Keratinocyte (primary cell): ENCODE results near the gene ERAS. TPM values are rescaled to one million over a fixed set of nuclear protein-coding genes. Genes with fewer than 3 reads are reported as not detected.

Experiments used
- DNase-seq: peaks from one replicate; pipeline ENCODE4 v3.0.0-alpha.2; 2011; ENCODE audit warnings: low read depth, missing footprints, low spot score
- FAIRE-seq: peaks from 2 replicates; lab custom pipeline; 2011; peaks lifted over from hg19 to GRCh38; lab: Jason Lieb, UNC
- H2AFZ ChIP-seq: 2 replicates; pipeline ENCODE4 v1.6.0; 2012; ENCODE audit warnings: low read length, control low read depth, inconsistent platforms; ENCODE audit not compliant: control insufficient read depth
- H3K27ac ChIP-seq: 2 replicates; pipeline ENCODE4 v1.5.1; 2011; ENCODE audit warnings: low read length; ENCODE audit not compliant: control insufficient read depth, insufficient read depth
- H3K27me3 ChIP-seq: 3 replicates; pipeline ENCODE4 v1.6.0; 2011; ENCODE audit warnings: low read length; ENCODE audit not compliant: control insufficient read depth, insufficient read depth; ENCODE audit errors: extremely low read depth
- H3K36me3 ChIP-seq, 2 experiments: 2 replicates in 1 of 2; 3 replicates in 1 of 2; pipeline ENCODE4 v1.5.1; 2011; ENCODE audit warnings: low read length in 2 of 2, mild to moderate bottlenecking in 1 of 2; ENCODE audit not compliant: control insufficient read depth in 2 of 2, insufficient read depth in 2 of 2; ENCODE audit errors: extremely low read depth in 1 of 2
- H3K4me1 ChIP-seq: 3 replicates; pipeline ENCODE4 v1.5.1; 2011; ENCODE audit warnings: low read length; ENCODE audit not compliant: control insufficient read depth, insufficient read depth; ENCODE audit errors: extremely low read depth
- H3K4me2 ChIP-seq: 3 replicates; pipeline ENCODE4 v1.6.0; 2011; ENCODE audit warnings: low read depth, low read length; ENCODE audit not compliant: control insufficient read depth, insufficient read depth; ENCODE audit errors: extremely low read depth
- H3K4me3 ChIP-seq, 3 experiments: fragments of 200-600 bp in 1 of 3; sonication (generic) in 1 of 3; 2 replicates in 2 of 3; 3 replicates in 1 of 3; pipeline ENCODE4 v1.5.1; 2011 to 2016; ENCODE audit warnings: low read length in 3 of 3, mild to moderate bottlenecking in 3 of 3, control low read depth in 2 of 3, inconsistent platforms in 1 of 3, low read depth in 1 of 3, mixed read lengths in 1 of 3, mixed run types in 1 of 3, moderate library complexity in 1 of 3; ENCODE audit not compliant: control insufficient read depth in 2 of 3, insufficient read depth in 2 of 3; ENCODE audit errors: extremely low read depth in 1 of 3
- H3K79me2 ChIP-seq: 2 replicates; pipeline ENCODE4 v1.6.0; 2012; ENCODE audit warnings: low read length; ENCODE audit not compliant: control insufficient read depth, insufficient read depth
- H3K9ac ChIP-seq: 3 replicates; pipeline ENCODE4 v1.6.0; 2011; ENCODE audit warnings: low read length; ENCODE audit not compliant: control insufficient read depth, insufficient read depth; ENCODE audit errors: extremely low read depth
- H3K9me1 ChIP-seq: 3 replicates; pipeline ENCODE4 v1.6.0; 2011; ENCODE audit warnings: low read length; ENCODE audit not compliant: control insufficient read depth, insufficient read depth; ENCODE audit errors: extremely low read depth
- H3K9me3 ChIP-seq: 2 replicates; pipeline ENCODE4 v1.5.1; 2012; ENCODE audit warnings: low read depth, low read length; ENCODE audit not compliant: control insufficient read depth
- H4K20me1 ChIP-seq: 3 replicates; pipeline ENCODE4 v1.6.0; 2011; ENCODE audit warnings: low read length; ENCODE audit not compliant: control insufficient read depth, insufficient read depth; ENCODE audit errors: extremely low read depth
- EZH2 ChIP-seq: IDR thresholded peaks from one replicate; pipeline ENCODE4 v1.6.1; 2012; ENCODE audit warnings: inconsistent platforms, mild to moderate bottlenecking, low read length, moderate library complexity
- dilution Hi-C: fragments of 300-500 bp; cut with MboI; formaldehyde crosslinking; loops from one replicate; pipeline ENCODE4 v1.7.0; 2020; ENCODE audit warnings: low sequenced_read_pairs; ENCODE audit not compliant: extremely low pct_ligation_motif_present
- polyA plus RNA-seq, 5 experiments: library from polyadenylated mRNA; depleted of rRNA in 3 of 5; stranded (reverse) in 3 of 5; stranded (forward) in 1 of 5; unstranded in 1 of 5; fragments of >200 nt; gene quantifications; 1 replicate in 1 of 5; 2 replicates in 3 of 5; 3 replicates in 1 of 5; pipeline versions ENCODE4 v1.2.1 to v1.2.3, GENCODE V29; 2011 to 2012; ENCODE audit warnings: missing spikeins in 2 of 5, low read depth in 1 of 5, low replicate concordance in 1 of 5
- TF ChIP-seq, protein P1 (sequence below), 3 experiments: IDR thresholded peaks in 1 of 3; conservative IDR thresholded peaks in 1 of 3; optimal IDR thresholded peaks in 1 of 3; 2 replicates in 2 of 3; 3 replicates in 1 of 3; pipeline versions ENCODE3 to v1.5.1; 2011; ENCODE audit warnings: low read length in 3 of 3, mild to moderate bottlenecking in 3 of 3, moderate library complexity in 2 of 3, control low read depth in 1 of 3, inconsistent platforms in 1 of 3; ENCODE audit not compliant: insufficient read depth in 2 of 3; ENCODE audit errors: extremely low read depth in 1 of 3

ERAS gene
- polyA plus RNA-seq, 1 donor (not counting 4 experiments of a cell fraction or from before 2014, with no cell fraction given): not detected

- no peaks in the 10 kb centered on the region for H4K20me1 ChIP-seq
- DNase-seq (no peak), FAIRE-seq (no peak)
- H3K27me3 ChIP-seq: no peaks in the 10 kb centered on the region
- no peaks in the 10 kb centered on the region for H3K9me3 ChIP-seq
- H3K9ac ChIP-seq: no peak overlapping the region
- H3K9me1 ChIP-seq: no peaks in the 10 kb centered on the region
- H3K36me3 ChIP-seq: peaks cover 0 to 5% of the 10 kb centered on the region in 2 experiments
- dilution Hi-C loops: no loop called here
- H3K79me2 ChIP-seq: no peaks in the 10 kb centered on the region
- no peak overlapping the region for H3K4me2 ChIP-seq
- no peak overlapping the region for H2AFZ ChIP-seq
- TF ChIP-seq EZH2: no peak
- TF ChIP-seq, protein P1, sequence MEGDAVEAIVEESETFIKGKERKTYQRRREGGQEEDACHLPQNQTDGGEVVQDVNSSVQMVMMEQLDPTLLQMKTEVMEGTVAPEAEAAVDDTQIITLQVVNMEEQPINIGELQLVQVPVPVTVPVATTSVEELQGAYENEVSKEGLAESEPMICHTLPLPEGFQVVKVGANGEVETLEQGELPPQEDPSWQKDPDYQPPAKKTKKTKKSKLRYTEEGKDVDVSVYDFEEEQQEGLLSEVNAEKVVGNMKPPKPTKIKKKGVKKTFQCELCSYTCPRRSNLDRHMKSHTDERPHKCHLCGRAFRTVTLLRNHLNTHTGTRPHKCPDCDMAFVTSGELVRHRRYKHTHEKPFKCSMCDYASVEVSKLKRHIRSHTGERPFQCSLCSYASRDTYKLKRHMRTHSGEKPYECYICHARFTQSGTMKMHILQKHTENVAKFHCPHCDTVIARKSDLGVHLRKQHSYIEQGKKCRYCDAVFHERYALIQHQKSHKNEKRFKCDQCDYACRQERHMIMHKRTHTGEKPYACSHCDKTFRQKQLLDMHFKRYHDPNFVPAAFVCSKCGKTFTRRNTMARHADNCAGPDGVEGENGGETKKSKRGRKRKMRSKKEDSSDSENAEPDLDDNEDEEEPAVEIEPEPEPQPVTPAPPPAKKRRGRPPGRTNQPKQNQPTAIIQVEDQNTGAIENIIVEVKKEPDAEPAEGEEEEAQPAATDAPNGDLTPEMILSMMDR (optimal IDR thresholded peaks at IDR 0.05 in 1 of 3, IDR thresholded peaks at IDR 0.05 in 1 of 3, conservative IDR thresholded peaks at IDR 0.05 in 1 of 3; ENCODE audit: extremely low read depth in 1 of 3, insufficient read depth in 2 of 3, low read length in 3 of 3): no peak
- no peak overlapping the region for H3K4me3 ChIP-seq
- no peak overlapping the region for H3K27ac ChIP-seq
- H3K4me1 ChIP-seq: no peaks in the 10 kb centered on the region
These were observed 10.1 kb upstream of the ERAS start for GRCh38 chrX:48816014-48816810.

DNA sequence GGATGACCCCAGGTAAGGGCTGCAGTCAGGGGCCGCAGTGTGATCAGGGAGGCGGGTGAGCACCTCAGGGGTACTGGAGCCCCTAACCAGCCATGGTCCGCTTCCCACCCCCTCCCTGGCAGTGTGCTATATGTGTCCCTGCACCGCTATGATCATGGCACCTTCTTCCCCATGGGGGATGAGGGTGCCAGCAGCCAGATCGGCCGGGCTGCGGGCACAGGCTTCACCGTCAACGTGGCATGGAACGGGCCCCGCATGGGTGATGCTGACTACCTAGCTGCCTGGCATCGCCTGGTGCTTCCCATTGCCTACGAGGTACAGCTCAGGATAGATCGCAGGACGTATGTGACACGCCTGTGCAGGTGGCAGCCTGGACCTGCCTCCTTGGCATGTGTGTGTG is 8.2 kb upstream of the ERAS start:
- Histone ChIP-seq H3K4me1 (no peaks in the 10 kb centered on the region), H2AFZ (no peak overlapping the region), H4K20me1 (no peaks in the 10 kb centered on the region), H3K27ac (no peak overlapping the region), H3K9me1 (no peaks in the 10 kb centered on the region), H3K27me3 (no peaks in the 10 kb centered on the region), H3K9ac (no peak overlapping the region), H3K4me3 (no peak overlapping the region), H3K4me2 (no peak overlapping the region), H3K9me3 (no peaks in the 10 kb centered on the region), H3K36me3 (peaks cover 0 to 5% of the 10 kb centered on the region in 2 experiments), H3K79me2 (no peaks in the 10 kb centered on the region)
- no peak for DNase-seq
- no peak for FAIRE-seq
- dilution Hi-C loops: no loop called here
- TF ChIP-seq, protein P1 (optimal IDR thresholded peaks at IDR 0.05 in 1 of 3, IDR thresholded peaks at IDR 0.05 in 1 of 3, conservative IDR thresholded peaks at IDR 0.05 in 1 of 3; ENCODE audit: extremely low read depth in 1 of 3, insufficient read depth in 2 of 3, low read length in 3 of 3): no peak
- TF ChIP-seq EZH2: no peak
